Esophagus (tissue), 2 donors: Measurements from ENCODE around the gene RHEB. TPM values are rescaled to one million over a fixed set of nuclear protein-coding genes. Genes with fewer than 3 reads are reported as not detected.
A peak's percentile ranks its signal among the peaks of the same experiment; 100 is the strongest.

ENCODE experiments used
- H3K27ac ChIP-seq, 2 donors: one replicate each; pipeline ENCODE4 v1.5.1; 2013; ENCODE audit warnings: low read depth in 2 of 2, mild to moderate bottlenecking in 2 of 2, inconsistent platforms in 1 of 2, low read length in 1 of 2, moderate library complexity in 1 of 2
- H3K27me3 ChIP-seq, 2 donors: one replicate each; pipeline ENCODE4 v1.6.1; 2013; ENCODE audit warnings: low read length in 2 of 2, control low read depth in 1 of 2, mild to moderate bottlenecking in 1 of 2; ENCODE audit not compliant: insufficient read depth in 2 of 2, control insufficient read depth in 1 of 2
- H3K36me3 ChIP-seq, 2 donors: one replicate each; pipeline ENCODE4 v1.6.1; 2013; ENCODE audit warnings: low read length in 1 of 2; ENCODE audit not compliant: control insufficient read depth in 2 of 2, insufficient read depth in 2 of 2
- H3K4me1 ChIP-seq, 2 donors: one replicate each; pipeline ENCODE4 v1.6.1; 2013; ENCODE audit warnings: low read length in 1 of 2; ENCODE audit not compliant: control insufficient read depth in 2 of 2, insufficient read depth in 2 of 2
- H3K4me3 ChIP-seq, 2 donors: one replicate each; pipeline ENCODE4 v1.5.1; 2013; ENCODE audit warnings: low read length in 2 of 2, mild to moderate bottlenecking in 2 of 2, low read depth in 1 of 2, moderate library complexity in 1 of 2
- H3K9me3 ChIP-seq, 2 donors: one replicate each; pipeline ENCODE4 v1.6.1; 2013; ENCODE audit warnings: mild to moderate bottlenecking in 2 of 2, low read depth in 1 of 2, low read length in 1 of 2, moderate library complexity in 1 of 2; ENCODE audit not compliant: control insufficient read depth in 2 of 2, insufficient read depth in 1 of 2
- WGBS, 2 donors: extraction: QIAGEN DNeasy Blood & Tissue Kit; methylation state at CpG; one replicate each; pipeline ENCODE4 v1.1.7; 2013; 5-methylcytosine and 5-hydroxymethylcytosine counted together
- polyA plus RNA-seq, 2 donors: library from polyadenylated mRNA; stranded (reverse); fragments of 200-250 nt; gene quantifications; one replicate each; pipeline ENCODE4 v1.2.3, GENCODE V29; 2013
- donor health status: healthy with polysubstance abuse.
- donor health status: Bipolar disorder and iron deficiency.

RHEB gene
- polyA plus RNA-seq, 2 donors, result 48.5 to 58.2 TPM

GRCh38 chr7:151462306-151462779 lies 57.4 kb downstream of the RHEB start:
- H3K4me1 ChIP-seq, result peaks cover 3 to 7% of the 10 kb centered on the region in 2 donors
- no peak overlapping the region for H3K27ac ChIP-seq
- no peaks in the 10 kb centered on the region for H3K27me3 ChIP-seq
- peaks cover 4 to 5% of the 10 kb centered on the region in 2 donors for H3K9me3 ChIP-seq
- peaks cover 0 to 10% of the 10 kb centered on the region in 2 donors for H3K36me3 ChIP-seq
- H3K4me3 ChIP-seq, result no peak overlapping the region
- WGBS, 2 donors, result 74 to 76% methylated on average over 1 of the region's 1 CpG

GRCh38 chr7:151461942-151462230 lies 57.8 kb downstream of the RHEB start:
- Histone ChIP-seq H3K9me3 (peaks cover 4 to 5% of the 10 kb centered on the region in 2 donors), H3K27me3 (no peaks in the 10 kb centered on the region), H3K36me3 (peaks cover 0 to 8% of the 10 kb centered on the region in 2 donors), H3K27ac (no peak overlapping the region), H3K4me1 (peaks cover 3 to 7% of the 10 kb centered on the region in 2 donors), H3K4me3 (no peak overlapping the region)
- 76 to 78% methylated on average over 4 of the region's 4 CpGs for WGBS, 2 donors

GRCh38 chr7:151461096-151461941 lies 58.4 kb downstream of the RHEB start:
- peaks cover 0 to 6% of the 10 kb centered on the region in 2 donors for H3K36me3 ChIP-seq
- peaks cover 3 to 7% of the 10 kb centered on the region in 2 donors for H3K4me1 ChIP-seq
- H3K27me3 ChIP-seq, result no peaks in the 10 kb centered on the region
- no peak overlapping the region for H3K4me3 ChIP-seq
- H3K9me3 ChIP-seq, result peaks cover 4% of the 10 kb centered on the region in 2 donors
- 83 to 88% methylated on average over 6 of the region's 6 CpGs for WGBS, 2 donors
- peak overlapping the region; percentile 72 to 83 for H3K27ac ChIP-seq

- H3K27me3 ChIP-seq, result no peaks in the 10 kb centered on the region
- H3K36me3 ChIP-seq, result peaks cover 0 to 3% of the 10 kb centered on the region in 2 donors
- H3K27ac ChIP-seq, result peak overlapping the region; percentile 72 to 83
- peaks cover 3 to 7% of the 10 kb centered on the region in 2 donors for H3K4me1 ChIP-seq
- WGBS, 2 donors, result 50 to 59% methylated on average over 10 of the region's 10 CpGs
- H3K9me3 ChIP-seq, result peaks cover 3 to 4% of the 10 kb centered on the region in 2 donors
- no peak overlapping the region for H3K4me3 ChIP-seq
Measured at GRCh38 chr7:151460474-151460855, 59.2 kb downstream of the RHEB start.

DNA sequence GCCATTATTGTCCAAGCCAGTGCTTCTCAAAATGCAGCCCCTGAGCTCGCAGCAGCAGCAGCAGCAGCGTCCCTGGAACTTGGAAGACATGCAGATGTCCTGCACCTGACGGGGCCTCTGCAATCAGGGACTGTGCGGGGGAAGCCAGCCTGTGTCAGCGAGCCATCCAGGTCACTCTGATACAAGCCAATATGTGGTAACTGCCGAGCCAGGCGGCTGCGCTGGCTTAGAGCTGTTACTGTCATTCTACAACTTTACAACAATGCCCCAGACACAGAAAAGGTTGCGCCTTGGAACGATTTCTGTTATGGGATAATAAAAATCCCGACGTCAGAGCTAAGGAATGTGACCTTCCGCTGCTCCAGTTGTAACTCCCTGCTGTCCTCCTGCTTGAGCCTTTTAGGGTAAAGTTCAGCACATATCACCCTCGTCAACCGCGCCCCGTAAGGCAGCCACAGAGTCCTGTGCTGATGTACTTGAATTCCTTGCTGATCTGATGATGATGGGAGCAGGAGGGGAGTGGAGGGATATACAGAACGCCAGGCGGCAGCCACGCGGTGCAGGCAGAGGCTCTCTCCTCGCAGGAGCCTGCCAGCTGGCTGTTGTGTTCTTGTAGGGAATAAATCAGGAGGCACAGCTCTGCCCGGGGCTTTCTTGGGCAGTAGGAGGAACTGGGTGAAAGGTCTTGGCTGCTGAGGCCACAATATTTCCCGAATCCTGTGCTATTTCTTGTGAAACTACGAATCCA lies 59.8 kb downstream of the RHEB start:
- Histone ChIP-seq H3K27ac (peak overlapping the region; percentile 72 to 83), H3K4me1 (peaks cover 3 to 7% of the 10 kb centered on the region in 2 donors), H3K27me3 (no peaks in the 10 kb centered on the region), H3K4me3 (no peak overlapping the region), H3K9me3 (peaks cover 3 to 4% of the 10 kb centered on the region in 2 donors), H3K36me3 (no peaks in the 10 kb centered on the region)
- WGBS, 2 donors, result 10 to 11% methylated on average over 25 of the region's 25 CpGs

- Histone ChIP-seq H3K9me3 (peaks cover 3 to 4% of the 10 kb centered on the region in 2 donors), H3K36me3 (no peaks in the 10 kb centered on the region), H3K4me3 (no peak overlapping the region), H3K4me1 (peaks cover 3 to 7% of the 10 kb centered on the region in 2 donors), H3K27ac (no peak overlapping the region), H3K27me3 (no peaks in the 10 kb centered on the region)
- 96 to 98% methylated on average over 6 of the region's 6 CpGs for WGBS, 2 donors
Measured at GRCh38 chr7:151457534-151457933, 62.2 kb downstream of the RHEB start.

- Histone ChIP-seq H3K4me3 (no peak overlapping the region), H3K9me3 (no peaks in the 10 kb centered on the region), H3K27me3 (no peaks in the 10 kb centered on the region), H3K36me3 (no peaks in the 10 kb centered on the region), H3K27ac (no peak overlapping the region), H3K4me1 (peaks cover 3 to 7% of the 10 kb centered on the region in 2 donors)
- WGBS, 2 donors, result 76 to 77% methylated on average over 4 of the region's 4 CpGs
Measured at GRCh38 chr7:151456782-151457181, 62.9 kb downstream of the RHEB start.

DNA sequence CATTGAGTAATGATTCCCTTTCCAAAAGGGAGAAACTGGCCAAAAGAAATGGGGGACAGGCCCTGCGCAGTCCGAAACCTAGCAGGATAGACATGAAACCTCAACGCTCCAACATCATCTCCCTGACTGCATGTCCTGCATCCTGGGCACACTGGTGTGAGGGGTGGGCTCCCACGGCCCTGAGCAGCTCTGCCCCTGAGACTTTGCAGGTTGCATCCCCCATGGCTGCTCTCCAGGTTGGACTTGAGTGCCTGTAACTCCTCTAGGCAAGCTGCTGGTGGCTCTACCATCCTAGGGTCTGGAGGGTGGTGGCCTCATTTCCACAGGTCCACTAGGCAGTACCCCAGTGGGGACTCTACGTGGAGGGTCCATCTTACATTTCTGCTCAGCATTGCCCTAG lies 63.4 kb downstream of the RHEB start:
- no peak overlapping the region for H3K4me3 ChIP-seq
- no peaks in the 10 kb centered on the region for H3K27me3 ChIP-seq
- 93 to 95% methylated on average over 5 of the region's 5 CpGs for WGBS, 2 donors
- no peaks in the 10 kb centered on the region for H3K9me3 ChIP-seq
- H3K4me1 ChIP-seq, result peaks cover 3 to 7% of the 10 kb centered on the region in 2 donors
- H3K36me3 ChIP-seq, result no peaks in the 10 kb centered on the region
- H3K27ac ChIP-seq, result no peak overlapping the region

DNA sequence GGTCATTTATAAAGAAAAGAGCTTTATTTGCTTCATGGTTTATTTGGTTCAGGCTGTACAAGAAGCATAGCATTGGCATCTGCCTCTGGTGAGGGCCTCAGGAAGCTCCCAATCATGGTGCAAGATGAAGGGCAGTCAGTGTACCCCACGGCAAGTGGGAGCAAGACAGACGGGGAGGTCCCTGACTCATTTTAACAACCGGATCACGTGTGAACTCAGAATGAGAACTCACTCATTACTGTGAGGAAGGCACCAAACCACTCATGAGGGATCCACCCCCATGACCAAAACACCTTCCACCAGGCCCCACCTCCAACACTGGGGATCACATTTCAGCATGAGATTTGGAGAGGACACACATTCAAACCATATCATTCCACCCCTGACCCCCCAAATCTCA lies 64.0 kb downstream of the RHEB start:
- H3K9me3 ChIP-seq, result no peaks in the 10 kb centered on the region
- H3K27me3 ChIP-seq, result no peaks in the 10 kb centered on the region
- peaks cover 3 to 7% of the 10 kb centered on the region in 2 donors for H3K4me1 ChIP-seq
- no peaks in the 10 kb centered on the region for H3K36me3 ChIP-seq
- 81 to 83% methylated on average over 4 of the region's 4 CpGs for WGBS, 2 donors
- H3K4me3 ChIP-seq, result no peak overlapping the region
- no peak overlapping the region for H3K27ac ChIP-seq
